T-helper 1 cell treated with Interleukin-12 subunit alpha and Interleukin-12 subunit beta and Interleukin-4 antibody, amounts not matched to agents 30 ng/mL and 1 ng/mL, for 36 hours (primary cell): ENCODE results near the gene PPIP5K1. TPM values are rescaled to one million over a fixed set of nuclear protein-coding genes. Genes with fewer than 3 reads are reported as not detected.

ENCODE experiments used
- intact Hi-C: fragments of 100-400 bp; cut with micrococcal nuclease; formaldehyde crosslinking; loops from one replicate; pipeline ENCODE4 v1.15.1; 2024
- total RNA-seq: library from RNA; stranded (reverse); gene quantifications from 2 replicates; pipeline ENCODE4 v1.2.3, GENCODE V29; 2022

Gene PPIP5K1
- total RNA-seq, 1 donor from 2014 or later, result 50.2 TPM

DNA sequence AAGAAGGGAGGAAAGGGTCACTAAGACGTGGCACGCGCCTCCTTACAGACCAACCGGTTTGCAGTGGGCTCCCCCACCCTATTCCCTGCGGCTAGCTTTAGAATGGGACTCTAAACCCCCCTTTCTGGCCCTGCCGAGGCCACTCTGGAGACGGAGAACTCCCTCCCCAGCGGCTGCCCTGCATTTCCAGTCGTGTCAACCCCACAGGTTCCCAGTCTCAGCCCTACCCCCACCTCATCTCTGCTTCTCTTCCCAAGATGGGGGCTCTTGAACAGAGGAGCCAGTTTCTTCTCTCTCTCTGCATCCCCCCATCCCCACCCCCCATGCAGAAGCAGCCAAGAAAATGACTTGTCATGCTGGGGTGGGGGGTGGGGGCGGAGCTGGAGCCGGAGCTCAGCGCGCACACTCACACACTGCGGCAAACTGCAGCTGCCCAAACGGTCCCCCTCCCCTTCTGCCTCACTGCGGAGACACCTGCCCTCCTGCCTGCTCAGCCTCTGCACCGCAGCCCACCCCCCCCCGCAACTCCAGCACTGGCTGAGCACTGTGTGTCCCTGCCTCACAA is 71.7 kb downstream of the PPIP5K1 start:
- intact Hi-C loops, result loop anchor here (10.0 kb wide), 2 partner anchors 307 to 1017 kb away; partner anchors contain the start of genes EIF3J, MFAP1 and WDR76

DNA sequence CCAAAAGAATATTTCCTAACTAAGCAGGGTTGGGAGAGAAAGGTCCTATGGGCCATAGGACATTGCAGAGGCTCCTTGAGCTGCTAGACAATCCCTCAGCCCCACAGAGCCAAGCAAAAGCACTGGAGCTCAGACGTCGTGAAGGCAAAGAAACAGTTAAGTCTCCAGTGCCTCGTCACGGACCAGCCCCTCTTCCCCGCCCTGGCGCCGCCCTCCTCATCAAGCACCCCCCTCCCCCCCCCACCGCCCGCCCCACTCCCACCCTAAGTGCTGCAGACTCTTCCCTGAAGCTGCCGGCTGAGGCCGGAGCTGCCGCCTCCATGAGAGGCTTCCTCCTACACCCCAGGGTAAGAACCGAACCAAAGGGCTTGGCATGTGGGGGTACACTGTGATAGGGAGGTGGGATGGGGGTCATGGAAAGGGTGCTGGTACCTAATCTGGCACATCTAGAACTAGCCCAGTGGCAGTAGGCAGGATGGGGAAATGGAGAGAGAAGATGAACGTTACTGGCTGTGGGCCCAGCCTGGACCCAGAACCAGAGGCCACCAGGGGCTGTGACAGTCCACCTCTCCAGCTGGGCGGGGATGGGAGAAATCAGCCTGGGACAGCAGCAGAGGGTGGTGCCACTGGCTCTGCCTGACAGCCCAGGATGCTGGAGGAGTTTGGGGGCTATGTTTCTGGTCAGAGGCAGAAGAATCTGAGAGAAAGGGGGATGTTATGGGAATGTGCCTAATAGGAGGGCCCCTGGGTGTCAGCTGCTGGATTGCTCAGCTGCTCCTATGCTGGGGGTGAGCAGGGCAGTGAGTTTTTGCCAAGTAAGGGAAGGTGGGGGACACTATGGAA is 72.4 kb downstream of the PPIP5K1 start, which contains the start of gene MAP1A:
TSS of gene MAP1A (plus strand) at position 255 of the 843 bp plus-strand sequence. CDS start 3,866 bp downstream, outside the sequence.
- intact Hi-C loops, result loop anchor here (10.0 kb wide), 2 partner anchors 307 to 1017 kb away; partner anchors contain the start of genes EIF3J, MFAP1 and WDR76

- intact Hi-C loops, result loop anchor here (10.0 kb wide), 2 partner anchors 308 to 1018 kb away; partner anchors contain the start of genes EIF3J, MFAP1 and WDR76
Observed at GRCh38 chr15:43516801-43517353, 73.1 kb downstream of the PPIP5K1 start.

- intact Hi-C loops, result loop anchor here (10.0 kb wide), 2 partner anchors 309 to 1019 kb away; partner anchors contain the start of genes EIF3J, MFAP1 and WDR76
Observed at GRCh38 chr15:43516185-43516584, 73.8 kb downstream of the PPIP5K1 start.

DNA sequence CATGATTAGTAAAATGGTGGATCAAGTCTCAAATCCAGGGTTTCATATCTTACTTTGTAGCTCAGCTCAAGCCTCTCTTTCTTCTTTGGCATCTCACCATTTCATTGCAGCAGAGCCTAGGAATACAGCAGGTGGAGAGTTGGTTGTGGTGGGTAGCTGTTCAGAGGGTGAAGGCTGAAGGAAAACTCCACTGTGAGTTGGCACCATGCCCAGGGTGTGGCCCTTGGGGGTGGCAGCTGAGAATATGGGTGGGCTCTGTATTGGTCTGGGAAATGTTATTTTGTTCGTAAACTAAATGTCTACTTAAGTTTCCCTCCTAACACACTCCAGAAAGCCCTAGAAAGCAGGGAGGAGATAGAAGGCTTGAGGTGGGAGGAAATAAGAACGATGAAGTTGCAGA is 74.3 kb downstream of the PPIP5K1 start:
- intact Hi-C loops, result loop anchor here (10.0 kb wide), 2 partner anchors 309 to 1019 kb away; partner anchors contain the start of genes EIF3J, MFAP1 and WDR76

DNA sequence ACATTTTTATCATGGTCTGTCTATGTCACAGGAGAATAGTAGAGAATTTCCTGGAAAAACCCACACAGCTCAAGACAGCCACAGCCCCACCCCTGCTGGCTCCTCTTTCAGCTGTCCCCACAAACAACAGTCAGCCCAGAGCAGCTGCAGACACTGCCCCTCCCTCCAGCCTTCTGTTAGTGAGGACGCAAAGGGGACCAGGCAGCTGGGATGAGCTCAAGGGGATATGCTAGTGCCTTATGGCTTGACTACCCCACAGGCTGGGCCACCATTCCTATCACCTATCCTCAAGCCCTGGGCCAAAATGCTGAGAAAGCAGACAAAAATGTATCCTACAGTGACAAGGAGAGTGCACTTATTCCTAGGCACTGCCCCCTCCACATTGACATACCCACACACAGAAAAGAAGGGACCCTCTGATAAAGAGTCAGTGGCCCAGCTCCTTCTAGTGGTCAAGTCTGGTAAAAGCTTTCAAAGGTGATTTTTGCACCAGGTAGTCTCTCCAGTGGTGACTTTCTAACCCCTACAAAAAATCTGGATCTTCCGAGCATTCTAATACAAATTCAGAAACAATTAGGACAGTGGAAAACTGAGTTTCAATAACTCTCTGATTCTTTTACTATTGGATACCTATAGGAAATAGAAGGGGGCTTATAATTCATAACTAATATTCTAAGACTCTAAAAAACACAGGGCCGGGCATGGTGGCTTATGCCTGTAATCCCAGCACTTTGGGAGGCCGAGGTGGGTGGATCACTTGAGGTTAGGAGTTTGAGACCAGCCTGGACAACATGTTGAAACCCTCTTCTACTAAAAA is 75.6 kb downstream of the PPIP5K1 start:
- intact Hi-C loops, result loop anchor here (1.0 to 10.0 kb wide), 5 partner anchors 73 to 1242 kb away; partner anchors contain the start of genes EIF3J, GANC, GOLM2 and MFAP1

- intact Hi-C loops, result loop anchor here (5.0 to 10.0 kb wide), 4 partner anchors 311 to 1241 kb away; partner anchors contain the start of genes EIF3J, GANC, GOLM2 and MFAP1
Observed at GRCh38 chr15:43513550-43513949, 76.5 kb downstream of the PPIP5K1 start.

DNA sequence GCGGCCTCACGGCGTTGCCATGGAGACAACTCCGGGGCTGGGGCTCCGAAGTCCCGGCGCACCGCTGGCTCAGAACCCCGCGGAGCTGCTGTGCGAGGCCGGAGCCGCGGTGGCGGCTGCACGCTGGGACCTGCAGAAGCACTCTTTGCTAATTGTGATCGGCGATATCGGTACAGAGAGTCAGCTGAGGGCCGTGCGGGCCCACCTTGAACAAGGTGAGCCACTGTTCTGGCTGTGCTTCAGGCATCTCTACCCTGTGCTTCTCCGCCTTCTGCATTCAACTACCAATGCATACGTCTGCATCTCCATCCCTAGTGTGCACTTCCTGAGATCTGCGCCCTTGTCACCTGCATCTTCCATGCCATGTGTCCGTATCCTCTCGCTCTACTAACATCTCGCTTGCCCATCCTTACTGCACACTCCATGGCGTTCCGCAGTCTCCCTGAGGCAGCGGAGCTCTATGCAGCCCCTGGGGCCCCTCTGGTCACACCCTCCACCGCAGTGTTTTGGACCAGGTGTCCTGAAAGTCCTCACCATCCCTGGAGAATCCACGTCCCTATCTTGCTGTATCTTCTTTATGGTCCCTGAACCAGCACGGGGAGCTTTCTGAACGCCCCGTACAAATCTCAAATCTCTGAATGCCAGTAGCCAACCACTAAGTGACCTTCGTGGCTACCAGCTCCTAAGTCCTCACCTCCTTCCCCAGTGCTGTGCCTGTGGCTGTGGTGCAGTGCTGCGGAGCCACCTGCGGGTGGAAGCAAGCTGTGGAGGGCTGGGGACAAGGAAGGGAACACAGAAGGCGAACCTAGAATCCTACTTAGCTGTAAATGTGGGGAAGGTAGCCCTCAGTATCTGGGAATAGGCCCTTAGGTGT is 78.8 kb downstream of the PPIP5K1 start:
- intact Hi-C loops, result loop anchor here (2.0 to 10.0 kb wide), 6 partner anchors 314 to 1239 kb away; partner anchors contain the start of genes CTDSPL2, EIF3J, GANC and GOLM2

DNA sequence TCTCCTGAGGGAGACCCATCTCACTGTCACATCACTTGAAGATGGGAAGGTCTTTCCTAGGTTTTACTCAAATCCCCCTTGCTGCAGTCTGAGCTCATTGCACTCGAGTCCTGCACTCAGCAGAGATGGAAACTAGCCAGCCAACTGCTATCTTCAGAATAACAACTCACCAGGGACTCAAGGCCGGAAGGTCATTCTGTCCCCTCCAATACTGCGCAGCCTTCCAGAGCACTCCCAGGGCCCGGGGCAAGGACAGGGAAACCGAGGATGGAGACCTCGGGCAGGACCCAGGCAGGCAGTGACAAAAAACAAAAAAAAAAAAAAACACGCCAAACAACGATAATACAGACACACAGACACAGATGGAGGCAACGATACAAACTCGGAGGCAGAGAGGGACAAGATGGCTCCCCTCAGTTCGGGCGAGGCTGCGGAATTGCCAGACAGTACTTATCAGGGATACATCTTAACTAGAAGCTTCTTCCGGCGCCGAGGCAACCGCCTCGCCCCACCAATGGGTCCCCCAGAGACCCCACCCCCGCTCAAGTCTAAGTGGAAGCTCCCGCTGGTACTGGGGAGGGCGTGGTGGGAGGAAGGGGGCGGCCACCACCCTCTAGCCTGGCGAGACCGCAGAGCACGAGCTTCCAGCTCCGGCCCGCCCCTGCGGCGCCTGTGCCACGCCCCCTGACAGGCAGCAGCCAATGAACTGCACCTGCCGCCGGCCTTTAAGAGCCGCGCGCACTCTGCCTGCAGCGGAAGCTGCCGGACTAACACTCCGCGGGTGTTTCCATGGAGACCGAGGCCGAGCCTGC is 79.6 kb downstream of the PPIP5K1 start:
- intact Hi-C loops, result loop anchor here (1.0 to 10.0 kb wide), 12 partner anchors 17 to 1238 kb away; partner anchors contain the start of genes CTDSPL2, EIF3J, GANC and GOLM2

DNA sequence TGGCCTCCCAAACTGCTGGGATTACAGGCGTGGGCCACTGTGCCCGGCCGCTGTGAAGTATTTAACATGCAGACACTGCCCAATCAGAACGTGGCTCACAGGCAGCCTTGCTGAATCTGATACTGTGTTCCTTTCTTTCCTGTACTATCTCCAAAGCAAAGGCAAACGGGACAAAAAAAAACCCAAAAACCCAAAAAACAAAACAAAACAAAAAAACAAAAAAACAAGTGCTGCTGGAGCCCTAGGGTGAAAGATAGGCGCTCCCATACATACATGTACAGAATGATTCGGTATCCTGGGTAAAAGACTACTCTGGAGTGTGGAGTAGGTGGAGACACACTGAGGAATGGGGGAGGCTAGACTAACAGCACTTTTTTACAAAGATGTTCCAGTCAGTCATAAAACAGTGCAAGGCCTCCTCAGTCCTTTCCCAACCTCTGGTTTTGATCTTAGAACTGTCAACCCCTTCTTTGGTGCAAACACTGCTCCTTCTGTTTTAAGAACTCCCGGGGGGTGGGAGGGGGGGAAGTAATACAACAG is 80.3 kb downstream of the PPIP5K1 start:
- intact Hi-C loops, result loop anchor here (1.0 to 10.0 kb wide), 12 partner anchors 16 to 1237 kb away; partner anchors contain the start of genes CTDSPL2, EIF3J, GANC and GOLM2

DNA sequence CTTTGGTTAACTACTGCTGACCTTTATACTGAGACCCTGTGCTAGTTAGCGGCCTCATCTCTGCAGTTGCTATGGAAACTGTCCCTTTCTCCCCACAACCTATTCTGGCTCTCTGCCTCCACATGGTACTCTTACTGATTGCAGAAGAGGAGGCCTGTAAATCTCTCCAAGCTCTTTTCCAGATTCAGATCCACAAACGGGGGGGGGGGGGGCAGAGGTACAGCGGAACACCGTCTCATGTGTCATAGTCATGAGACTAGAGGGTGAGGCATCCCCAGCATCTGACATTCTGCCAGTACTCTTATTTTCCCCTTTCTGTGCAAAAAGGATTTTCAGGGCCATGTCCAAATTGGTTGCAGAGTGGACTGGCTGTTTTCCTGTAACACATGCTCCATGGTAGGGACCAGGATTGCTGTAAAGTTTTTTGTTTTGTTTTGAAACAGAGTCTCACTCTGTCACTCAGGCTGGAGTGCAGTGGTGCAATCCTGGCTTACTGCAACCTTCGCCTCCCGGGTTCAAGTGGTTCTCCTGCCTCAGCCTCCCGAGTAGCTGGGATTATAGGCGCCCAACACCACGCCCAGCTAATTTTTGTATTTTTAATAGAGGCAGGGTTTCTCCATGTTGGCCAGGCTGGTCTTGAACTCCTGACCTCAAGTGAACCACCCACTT is 80.9 kb downstream of the PPIP5K1 start:
- intact Hi-C loops, result no loop called here

- intact Hi-C loops, result no loop called here
Observed at GRCh38 chr15:43508421-43508820, 81.6 kb downstream of the PPIP5K1 start.

- intact Hi-C loops, result no loop called here
Observed at GRCh38 chr15:43505738-43506137, 84.3 kb downstream of the PPIP5K1 start.

DNA sequence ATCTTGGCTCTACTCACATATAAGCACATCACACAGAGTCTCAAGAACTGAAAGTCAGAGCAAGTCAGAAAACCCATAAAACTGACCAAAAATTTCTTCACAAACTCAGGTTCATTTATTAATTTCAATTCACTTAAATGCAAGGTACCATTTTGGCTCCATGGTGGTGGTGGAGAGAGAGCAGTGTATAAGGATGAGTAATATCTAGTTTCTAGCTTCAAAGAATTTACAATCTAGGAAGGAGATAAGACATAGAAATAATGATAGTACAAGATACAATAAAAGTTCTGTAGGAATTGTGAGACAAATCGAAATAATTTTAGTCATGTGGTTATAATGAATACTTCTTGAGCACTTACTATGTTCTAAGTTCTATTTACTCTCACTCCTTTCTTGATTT is 90.4 kb downstream of the PPIP5K1 start:
- intact Hi-C loops, result no loop called here

DNA sequence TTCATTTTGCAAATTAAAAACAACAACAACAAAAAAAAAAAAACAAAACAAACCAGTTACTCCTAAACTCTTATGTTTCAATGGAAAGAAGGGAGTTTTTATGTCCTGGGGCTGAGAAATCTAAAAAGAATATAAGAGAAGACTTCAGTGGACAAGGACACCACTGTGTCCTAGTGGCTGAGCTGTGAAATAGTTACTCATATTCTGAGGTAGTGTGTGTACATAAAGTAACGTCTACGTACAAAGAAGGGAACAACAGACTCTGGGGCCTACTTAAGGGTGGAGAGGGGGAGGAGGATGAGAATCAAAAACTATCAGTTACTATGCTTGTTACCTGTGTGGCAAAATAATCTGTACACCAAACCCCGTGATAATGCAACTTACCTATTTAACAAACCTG is 91.0 kb downstream of the PPIP5K1 start:
- intact Hi-C loops, result no loop called here

- intact Hi-C loops, result loop anchor here (1.0 to 5.0 kb wide), 5 partner anchors 16 to 306 kb away; partner anchors contain the start of genes HYPK, LCMT2, SERF2 and SERINC4
Observed at GRCh38 chr15:43493703-43494472, 96.1 kb downstream of the PPIP5K1 start.
